KBM-7 (cell line): ENCODE results near the gene RGMB.
"Not testable (repeated sequence)": the region's sequence is repeated elsewhere in the genome, so short reads cannot be mapped to it uniquely, and the experiment has no call there.

Source experiments
- DNase-seq: peaks from one replicate; pipeline ENCODE4 v3.0.0-alpha.2; 2015
- in situ Hi-C: fragments of 300-500 bp; cut with MboI; formaldehyde crosslinking; loops from 2 replicates; pipeline ENCODE4 v1.14.3; 2020; ENCODE audit warnings: low sequenced_read_pairs, low pct_unique_long_range_greater_than_20kb, mixed read lengths

RGMB gene, protein sequence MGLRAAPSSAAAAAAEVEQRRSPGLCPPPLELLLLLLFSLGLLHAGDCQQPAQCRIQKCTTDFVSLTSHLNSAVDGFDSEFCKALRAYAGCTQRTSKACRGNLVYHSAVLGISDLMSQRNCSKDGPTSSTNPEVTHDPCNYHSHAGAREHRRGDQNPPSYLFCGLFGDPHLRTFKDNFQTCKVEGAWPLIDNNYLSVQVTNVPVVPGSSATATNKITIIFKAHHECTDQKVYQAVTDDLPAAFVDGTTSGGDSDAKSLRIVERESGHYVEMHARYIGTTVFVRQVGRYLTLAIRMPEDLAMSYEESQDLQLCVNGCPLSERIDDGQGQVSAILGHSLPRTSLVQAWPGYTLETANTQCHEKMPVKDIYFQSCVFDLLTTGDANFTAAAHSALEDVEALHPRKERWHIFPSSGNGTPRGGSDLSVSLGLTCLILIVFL

GRCh38 chr5:98773464-98774191 is at the start of gene RGMB:
Gene RGMB, plus strand, starts transcription at chr5:98773663. Its CDS starts 408 bp downstream, at chr5:98774071.
- in situ Hi-C loops, result no loop called here
- peak; percentile 90 for DNase-seq

DNA sequence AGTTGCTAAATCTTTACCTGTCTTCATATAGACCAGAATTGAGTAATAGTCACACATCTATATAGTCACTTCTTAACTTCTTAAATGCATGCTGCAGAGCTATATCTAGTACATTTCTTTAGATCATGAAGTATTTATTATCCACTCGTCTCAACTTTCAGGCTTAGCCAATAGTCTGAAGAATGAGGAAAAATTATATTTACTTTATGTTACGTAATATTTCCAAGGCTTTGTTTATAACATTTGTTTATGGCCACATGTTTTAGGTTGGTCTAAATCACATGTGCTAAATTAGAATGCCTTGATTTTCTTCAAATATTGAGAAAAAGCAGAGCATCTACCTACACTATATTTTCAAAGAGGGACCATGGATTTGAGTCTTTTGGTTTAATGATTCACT is 47.2 kb upstream of the RGMB start:
- no peak for DNase-seq
- in situ Hi-C loops, result no loop called here

GRCh38 chr5:98727686-98728085 is 45.8 kb upstream of the RGMB start:
- DNase-seq, result no peak
- in situ Hi-C loops, result no loop called here

- in situ Hi-C loops, result no loop called here
- no peak for DNase-seq
Observed at GRCh38 chr5:98734646-98735045, 38.8 kb upstream of the RGMB start.

DNA sequence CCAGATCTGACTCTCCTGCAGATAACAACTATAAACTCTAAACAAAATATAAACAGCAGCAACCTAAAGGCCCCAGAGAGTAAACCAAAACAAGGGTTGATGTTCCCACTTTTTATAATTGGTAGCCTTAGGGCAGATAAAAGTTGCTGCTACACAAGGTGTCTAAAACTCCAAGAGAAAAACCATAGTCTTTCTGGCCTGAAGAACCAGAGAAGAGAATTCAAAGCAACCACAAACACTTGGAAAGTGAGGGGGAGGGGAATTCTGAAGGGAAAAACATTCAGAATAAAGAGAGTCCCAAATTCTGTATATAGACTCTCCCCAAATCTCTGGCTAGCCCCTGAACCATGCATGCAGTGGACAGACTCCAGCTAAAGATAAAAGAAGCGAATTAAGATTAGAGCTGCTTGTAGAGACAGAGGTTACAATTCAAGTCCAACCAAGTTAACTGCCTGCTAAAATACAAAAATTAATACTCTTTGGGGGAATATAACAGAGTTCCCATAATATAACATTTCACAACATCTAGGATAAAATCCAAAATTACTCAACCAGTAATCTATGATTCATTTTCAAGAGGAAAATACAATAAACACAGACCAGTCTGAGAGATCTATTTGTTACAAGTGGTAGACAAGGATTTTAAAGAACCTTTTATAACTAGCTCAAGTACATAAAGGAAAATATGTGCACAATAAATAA is 37.5 kb upstream of the RGMB start:
- in situ Hi-C loops, result no loop called here
- no peak for DNase-seq

DNA sequence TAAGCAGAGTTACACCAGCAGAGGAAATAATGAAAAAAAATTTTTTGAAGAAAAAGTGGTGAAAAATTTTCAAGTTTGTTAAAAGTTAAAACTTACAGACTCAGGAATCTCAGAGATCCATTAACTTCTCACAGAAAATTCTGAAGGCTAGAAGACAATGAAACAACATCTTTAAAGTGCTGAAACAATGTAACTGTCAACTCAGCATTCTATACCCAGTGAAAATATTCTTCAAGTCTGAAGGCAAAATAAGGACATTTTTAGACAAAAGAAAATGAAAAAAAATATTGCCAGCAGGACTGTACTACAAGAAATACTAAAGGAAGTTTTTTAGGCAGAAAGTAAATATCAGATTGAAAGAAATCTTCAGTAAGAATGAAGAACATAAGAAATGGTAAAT is 36.7 kb upstream of the RGMB start:
- DNase-seq, result no peak
- in situ Hi-C loops, result no loop called here

GRCh38 chr5:98737441-98737840 is 36.0 kb upstream of the RGMB start:
- in situ Hi-C loops, DNase-seq: not testable (repeated sequence)

DNA sequence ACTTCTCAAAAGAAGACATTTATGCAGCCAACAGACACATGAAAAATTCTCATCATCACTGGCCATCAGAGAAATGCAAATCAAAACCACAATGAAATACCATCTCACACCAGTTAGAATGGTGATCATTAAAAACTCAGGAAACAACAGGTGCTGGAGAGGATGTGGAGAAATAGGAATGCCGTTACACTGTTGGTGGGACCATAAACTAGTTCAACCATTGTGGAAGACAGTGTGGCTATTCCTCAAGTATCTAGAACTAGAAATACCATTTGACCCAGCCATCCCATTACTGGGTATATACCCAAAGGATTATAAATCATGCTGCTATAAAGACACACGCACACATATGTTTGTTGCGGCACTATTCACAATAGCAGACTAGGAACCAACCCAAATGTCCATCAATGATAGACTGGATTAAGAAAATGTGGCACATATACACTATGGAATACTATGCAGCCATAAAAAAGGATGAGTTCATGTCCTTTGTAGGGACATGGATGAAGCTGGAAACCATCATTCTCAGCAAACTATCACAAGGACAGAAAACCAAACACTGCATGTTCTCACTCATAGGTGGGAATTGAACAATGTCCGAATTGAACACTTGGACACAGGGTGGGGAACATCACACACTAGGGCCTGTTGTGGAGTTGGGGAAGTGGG is 34.8 kb upstream of the RGMB start:
- in situ Hi-C loops, DNase-seq: not testable (repeated sequence)

DNA sequence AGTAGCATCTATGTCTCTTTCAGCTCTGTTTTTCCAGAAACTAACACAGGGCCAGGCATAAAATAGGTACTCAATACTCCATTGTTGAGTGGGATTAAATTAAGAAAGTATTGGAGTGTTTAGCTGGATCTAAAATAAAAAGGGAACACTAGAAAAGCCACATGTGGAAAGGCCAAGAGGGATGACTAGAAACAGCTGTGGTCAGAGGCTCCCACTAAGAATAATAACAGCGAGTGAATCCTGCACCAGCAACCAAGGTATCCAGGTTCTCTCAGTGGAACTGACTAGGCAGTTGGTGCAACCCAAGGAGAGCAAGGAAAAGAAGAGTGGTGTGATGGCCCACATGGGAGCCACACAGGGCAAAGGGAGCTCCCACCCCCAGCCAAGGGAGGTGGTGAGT is 31.5 kb upstream of the RGMB start:
- no peak for DNase-seq
- in situ Hi-C loops, result no loop called here

DNA sequence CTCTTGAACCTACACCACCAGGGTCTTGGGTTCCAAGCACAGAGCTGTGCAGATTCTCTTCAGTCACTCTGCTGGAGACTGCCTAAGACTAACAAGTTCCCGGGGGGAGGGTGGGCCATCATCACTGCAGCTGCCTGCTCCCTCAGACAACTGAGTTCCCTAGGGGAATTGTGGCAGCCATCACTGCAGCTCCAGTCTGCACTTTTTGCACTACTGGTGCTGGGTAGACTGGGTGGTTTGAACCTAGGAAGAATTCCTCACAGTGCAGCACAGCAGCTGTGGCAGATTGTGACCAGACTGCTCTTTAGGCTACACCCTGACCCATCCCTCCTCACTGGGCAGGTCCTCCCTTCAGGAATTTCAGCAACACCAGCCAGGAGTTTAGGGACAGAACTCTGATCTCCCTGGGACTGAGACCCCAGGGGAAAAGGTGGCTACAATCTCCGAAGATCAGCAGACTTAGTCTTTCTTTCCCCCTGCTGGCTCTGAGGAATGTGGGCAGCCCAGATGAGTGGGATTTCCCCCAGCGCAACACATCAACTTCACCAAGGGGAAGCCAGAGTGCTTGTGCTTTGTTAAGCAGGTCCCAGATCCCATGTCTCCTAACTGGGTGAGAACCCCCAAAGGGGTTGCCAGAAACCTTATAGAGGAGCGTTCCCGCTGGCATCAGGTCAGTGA is 30.9 kb upstream of the RGMB start:
- DNase-seq, result no peak
- in situ Hi-C loops, result no loop called here

GRCh38 chr5:98748259-98748658 is 25.2 kb upstream of the RGMB start:
- DNase-seq, in situ Hi-C loops: not testable (repeated sequence)

DNA sequence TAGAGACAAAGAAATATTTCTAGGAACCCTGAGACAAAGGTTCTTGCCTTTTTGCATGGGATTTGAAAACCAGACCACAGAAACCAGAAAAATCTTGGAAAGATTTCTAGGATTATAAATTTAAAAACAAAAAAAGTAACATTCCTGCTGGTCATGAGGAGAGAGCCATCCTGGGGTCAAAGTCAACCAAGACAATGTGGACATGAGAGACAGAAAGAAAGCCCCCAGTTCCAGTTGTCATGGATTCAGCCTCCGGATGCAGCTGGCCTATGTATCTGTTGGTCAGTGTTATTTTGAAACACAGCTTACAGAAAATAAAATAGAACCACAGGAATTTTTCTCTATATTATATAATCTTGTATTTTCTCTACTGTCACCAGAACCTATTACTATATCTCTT is 24.4 kb upstream of the RGMB start:
- DNase-seq, result no peak

GRCh38 chr5:98750693-98751092 is 22.8 kb upstream of the RGMB start:
- in situ Hi-C loops, result no loop called here
- DNase-seq, result peak; percentile 57

More for the DNA sequence above, 24.4 kb upstream of the RGMB start:
- in situ Hi-C loops, result no loop called here

DNA sequence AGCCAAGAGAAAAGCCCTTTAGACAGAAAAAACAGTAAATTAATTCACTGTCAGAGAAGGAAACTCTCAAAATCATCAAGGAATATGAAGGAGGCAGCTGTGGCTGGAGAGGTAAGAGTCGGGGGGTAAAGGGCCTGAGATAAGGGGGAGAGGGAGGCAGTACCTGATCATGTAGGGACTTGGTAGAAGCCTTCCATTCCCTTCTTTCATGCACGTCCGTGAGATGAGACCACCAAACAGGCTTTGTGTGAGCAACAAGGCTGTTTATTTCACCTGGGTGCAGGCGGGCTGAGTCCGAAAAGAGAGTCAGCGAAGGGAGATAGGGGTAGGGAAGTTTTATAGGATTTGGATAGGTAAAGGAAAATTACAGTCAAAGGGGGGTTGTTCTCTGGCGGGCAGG is 21.1 kb upstream of the RGMB start:
- in situ Hi-C loops, DNase-seq: not testable (repeated sequence)

DNA sequence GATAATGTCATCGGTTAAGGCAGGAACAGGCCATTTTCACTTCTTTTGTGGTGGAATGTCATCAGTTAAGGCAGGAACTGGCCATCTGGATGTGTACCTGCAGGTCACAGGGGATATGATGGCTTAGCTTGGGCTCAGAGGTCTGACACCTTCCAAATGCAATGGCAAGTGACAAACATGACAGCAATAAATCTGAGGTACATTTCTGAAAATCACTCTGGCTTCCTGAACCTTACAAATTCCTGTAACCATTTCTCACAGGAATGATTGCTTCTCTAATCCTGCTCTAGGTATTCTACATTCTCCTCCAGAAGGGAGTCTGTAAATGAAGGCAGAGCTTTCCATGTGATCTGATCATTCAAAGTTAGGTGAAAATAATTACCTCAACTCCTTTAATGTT is 20.7 kb upstream of the RGMB start:
- in situ Hi-C loops, DNase-seq: not testable (repeated sequence)

DNA sequence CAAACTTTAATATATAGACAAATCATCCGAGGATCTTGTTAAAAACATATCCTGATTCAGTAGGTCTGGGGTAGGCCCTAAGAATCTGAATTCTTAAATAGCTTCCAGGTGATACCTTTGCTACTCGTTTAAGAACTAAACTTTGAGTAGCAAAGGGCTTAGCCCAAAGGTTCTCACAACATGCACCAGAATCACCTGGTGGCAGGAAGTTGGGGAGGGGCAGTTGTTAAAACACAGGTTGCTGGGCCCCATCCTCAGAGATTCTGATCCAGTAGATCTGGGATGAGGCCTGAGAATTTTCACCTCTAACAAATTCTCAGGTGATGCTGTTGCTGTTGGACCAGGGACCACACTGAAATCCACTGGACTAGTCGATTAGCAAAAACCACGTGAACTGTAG is 20.0 kb upstream of the RGMB start:
- in situ Hi-C loops, result no loop called here
- no peak for DNase-seq

DNA sequence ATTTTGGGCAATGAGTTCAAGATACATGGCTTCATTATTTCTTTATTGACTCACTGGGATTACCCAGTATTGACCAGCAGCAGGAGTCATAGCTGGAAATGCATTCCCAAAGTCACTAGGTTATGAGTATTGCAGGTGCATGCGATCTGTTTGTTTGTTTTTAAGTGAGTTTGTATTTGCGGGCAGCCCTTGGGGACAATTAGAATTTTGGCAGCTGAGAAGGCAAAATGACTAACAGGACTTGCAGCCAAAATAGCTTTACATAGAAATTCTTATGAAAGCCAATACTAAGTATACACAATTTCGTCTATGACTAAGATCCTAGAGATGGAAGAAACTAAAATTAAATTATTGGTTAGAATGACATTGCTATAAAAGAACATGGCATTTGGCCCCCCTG is 18.1 kb upstream of the RGMB start:
- DNase-seq, result no peak
- in situ Hi-C loops, result no loop called here

GRCh38 chr5:98757978-98758377 is 15.5 kb upstream of the RGMB start:
- DNase-seq, result no peak
- in situ Hi-C loops, result no loop called here
